Dedifferentiated amniotic fluid mesenchymal stem cell (primary cell): ENCODE results near the gene PDE4B.
"Not testable (repeated sequence)": the region's sequence is repeated elsewhere in the genome, so short reads cannot be mapped to it uniquely, and the experiment has no call there.

ENCODE experiments used
- DNase-seq: peaks from one replicate; pipeline ENCODE4 v3.0.0-alpha.2; 2016; ENCODE audit errors: extremely low spot score

Gene PDE4B

DNA sequence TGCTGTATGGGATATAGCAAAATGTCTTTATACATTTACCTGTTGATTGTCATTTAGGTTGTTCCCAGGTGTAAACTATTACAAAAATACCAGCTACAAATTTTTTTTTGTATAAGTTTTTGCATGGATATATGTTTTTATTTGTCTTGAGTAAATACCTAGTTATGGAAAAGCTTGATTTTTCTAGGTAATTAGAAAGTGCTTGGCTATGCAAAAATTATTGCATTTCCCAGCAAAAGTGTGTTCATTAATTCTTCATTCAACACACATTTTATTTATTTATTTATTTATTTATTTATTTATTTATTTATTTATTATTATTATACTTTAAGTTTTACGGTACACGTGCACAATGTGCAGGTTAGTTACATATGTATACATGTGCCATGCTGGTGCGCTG, 22.1 kb downstream of the PDE4B start:
- no peak for DNase-seq

DNA sequence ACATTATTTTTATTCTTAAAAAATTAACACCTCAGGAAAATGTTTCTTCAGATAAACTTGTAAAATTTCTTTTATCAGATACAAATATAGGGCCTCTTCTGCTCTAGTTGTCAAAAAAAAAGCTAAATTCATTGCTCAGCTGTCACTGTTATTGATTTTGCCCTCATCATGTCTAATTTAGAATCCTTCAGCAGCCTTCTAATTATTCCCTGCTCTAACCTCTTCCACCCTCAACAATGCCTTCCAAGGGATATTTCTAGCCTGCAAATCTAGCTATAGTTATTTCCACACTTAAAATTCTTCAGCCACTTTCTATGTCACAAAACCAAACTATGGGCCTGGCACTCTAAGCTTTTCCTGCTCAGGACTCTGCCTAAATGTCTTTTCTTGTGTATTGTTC, 25.2 kb downstream of the PDE4B start:
- DNase-seq = no peak

DNA sequence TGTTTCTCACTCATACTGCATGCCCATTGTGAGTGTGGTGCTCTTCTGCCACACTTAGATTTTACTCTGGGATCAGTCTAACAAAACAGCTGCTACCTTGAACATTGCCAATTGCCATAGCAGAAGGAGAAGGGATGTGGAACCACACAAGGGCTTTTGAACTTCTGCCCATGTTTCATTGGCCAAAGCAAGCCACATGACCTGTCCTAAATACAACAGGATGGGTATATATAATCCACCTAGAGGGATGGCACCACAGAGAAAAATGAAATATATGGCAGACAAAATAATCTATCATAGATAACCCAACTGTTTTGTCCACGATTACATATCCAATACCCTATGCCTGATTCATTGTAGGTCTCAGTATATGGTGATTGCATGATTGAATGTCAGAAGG, 26.3 kb downstream of the PDE4B start:
- DNase-seq = no peak

DNA sequence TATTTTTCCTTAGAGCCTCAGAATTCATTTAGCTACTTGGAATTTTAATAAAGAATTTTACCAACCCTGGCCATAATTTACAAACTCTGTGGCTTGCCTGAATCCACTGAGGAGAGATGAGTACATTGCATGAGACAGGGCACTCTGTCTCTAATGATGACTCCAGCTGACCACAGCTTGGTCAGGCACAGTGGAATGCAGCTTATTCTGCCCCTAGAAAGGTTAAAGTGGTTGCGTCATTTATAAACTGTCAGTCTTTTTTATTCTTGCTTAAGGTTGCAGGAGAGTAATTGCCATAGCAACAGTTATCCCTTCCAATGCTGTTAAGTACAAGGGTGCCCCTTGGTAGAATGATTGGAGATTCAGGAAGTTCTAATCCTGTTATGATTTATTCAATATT, 28.3 kb downstream of the PDE4B start:
- DNase-seq = peak; percentile 93

DNA sequence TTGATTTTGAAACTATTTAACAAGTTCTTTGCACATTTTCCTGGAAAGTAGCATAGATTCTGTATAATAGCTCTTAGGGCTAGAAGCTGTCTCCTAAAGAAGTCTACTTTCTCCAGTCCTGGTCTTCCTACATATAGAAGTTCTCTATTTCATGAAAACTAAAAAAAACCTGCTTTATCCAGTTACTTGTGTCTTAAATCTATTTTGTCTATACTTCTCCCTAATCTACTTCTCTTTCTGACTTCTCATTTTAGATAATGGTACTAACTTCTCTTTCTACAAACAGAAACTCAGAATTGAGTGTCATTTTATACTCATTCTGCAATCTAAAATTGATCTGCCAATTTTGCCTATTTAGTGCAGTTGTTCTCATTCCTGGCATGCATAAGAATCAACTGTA, 28.7 kb downstream of the PDE4B start:
- DNase-seq = no peak

DNA sequence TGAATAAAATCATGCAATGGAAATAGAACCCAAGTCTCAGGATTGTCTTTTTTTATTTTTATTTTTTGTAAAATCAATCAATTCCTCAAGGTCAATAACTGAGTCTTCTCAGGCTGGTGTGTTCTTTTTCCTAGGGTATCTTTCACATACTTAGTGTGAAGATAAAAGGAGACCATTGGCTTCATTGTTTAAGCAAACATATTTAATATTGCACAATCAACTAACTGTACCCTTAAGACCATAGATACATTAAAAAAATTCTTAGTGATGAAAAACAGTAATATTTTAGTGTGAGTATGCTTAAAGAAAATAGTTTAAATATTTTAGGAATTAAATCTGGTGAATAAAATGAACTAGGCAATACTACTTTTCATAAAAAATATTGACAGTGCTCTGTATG, 31.4 kb downstream of the PDE4B start:
- no peak for DNase-seq

DNA sequence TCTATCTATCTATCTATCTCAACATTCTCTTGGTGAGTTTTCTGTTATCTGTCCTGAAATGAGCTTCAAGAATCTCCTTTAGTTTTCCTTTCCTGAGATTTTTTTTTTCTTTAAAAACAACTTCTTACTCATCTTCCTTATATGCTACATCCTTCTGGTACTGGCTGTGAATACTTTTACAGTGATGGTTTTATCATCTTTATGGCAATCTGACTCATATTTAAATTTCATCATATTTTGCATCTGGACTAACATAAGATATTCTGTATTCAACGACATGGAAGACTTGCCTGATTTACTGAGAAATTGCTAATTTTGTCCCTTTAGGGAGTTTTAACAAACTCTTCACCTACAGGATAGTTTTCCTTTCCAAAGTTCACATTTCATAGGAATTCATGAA, 33.0 kb downstream of the PDE4B start:
- DNase-seq = peak; percentile 49

DNA sequence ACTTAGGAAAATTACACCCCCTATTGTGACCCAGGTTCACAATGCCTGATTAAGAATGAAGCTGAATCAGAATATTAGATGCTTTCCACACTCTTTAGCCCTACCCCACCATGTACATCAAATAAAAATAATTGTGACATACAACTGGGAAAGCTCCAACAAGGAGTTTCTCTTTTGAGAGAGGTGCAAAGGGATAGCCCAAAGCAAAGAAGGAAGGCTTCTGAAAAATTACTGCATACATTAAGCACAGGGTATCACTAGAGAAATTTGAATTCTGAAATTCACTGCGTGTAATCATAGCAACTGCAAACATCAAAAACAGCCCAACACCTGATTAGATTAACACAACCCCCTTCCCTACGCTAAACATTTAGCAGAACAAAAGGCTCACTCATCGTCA, 34.1 kb downstream of the PDE4B start:
- no peak for DNase-seq

DNA sequence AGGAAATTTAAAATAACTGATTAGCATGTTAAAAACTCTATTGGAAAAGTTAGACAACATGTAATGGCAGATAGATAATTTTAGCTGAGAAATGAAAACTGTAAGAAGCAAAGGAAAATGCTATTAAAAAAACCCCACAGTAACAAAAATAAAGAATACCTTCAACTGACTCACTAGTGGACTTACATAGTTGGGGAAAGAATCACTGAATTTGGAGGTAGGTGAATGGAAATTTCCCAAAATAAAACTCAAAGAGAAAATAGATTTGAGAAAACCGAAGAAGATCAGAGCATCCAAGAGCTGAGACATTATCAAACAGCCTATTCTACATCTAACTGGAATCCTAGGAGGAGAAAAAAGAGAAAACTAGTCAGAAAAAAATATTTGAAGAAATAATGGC, 34.7 kb downstream of the PDE4B start:
- DNase-seq = no peak

DNA sequence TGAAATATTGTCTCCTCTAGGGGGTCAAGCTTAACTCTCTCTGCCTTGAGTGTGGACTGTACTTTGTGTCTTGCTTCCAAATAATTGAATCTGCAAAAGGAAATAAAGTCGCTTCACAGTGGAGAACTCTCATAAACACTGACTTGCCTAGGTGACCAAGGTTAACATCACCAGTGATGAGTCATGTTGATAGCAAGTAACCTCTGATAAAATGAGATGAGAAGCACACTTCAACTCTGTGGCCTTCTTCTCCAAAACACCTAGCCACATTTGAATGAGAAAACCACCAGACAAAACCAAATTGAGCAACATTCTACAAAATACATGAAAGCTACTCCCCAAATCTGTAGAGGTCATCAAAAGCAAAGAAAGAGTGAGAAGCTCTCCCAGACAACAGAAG, 37.6 kb downstream of the PDE4B start:
- no peak for DNase-seq

DNA sequence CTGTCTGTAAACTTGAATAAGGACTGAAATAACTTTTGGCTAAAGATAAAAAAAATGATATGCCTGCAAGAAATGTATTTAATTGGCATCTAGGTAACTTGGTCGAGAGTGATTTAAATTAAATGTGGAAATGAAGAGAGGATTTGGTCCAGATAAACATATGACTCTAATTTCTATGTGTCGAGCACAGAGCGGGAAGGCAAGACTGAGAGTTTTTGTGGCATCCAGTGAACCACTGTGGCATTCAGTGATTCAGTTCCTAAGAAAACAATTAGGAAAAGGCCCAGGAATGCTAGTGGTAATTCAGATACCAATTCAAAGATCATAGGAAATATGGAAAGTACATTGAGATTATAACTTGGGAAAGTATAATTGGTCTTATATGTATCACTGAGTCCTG, 39.6 kb downstream of the PDE4B start:
- peak; percentile 60 for DNase-seq

DNA sequence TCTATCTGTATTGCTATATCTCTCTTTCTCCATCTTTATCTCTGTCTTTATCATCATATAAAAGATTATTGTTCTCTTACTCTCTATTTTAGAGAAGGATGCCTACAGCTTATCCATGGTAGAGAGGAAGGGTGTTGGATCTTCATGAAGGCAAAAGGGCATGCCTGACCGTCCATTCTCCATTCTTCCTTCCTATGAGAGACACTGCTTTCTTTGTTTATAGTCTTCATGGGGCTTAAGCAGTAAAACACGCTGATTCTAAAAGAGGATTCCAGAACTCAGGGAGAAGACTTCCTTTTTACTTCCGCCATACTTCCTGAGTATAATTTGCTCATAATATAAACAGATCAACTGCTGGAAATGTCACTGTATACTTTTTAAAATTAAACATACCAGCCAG, 44.0 kb downstream of the PDE4B start:
- no peak for DNase-seq

DNA sequence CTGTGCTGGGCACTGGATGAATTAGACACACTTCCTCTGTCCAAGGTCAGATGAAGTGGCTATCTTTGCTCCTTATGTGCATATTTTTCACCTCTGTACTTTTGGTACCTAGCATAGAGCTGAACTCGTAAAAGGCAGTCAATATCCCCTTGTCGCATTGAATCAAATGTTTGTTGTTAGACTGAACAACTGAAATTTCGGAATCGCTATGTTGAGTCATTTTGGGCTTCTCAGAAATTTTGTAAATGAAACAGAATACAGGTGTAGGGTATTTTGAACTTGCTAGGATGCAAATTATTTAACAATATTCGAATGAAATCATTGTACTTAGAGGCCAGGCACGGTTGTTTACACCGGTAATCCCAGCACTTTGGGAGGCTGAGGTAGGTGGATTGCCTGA, 48.0 kb downstream of the PDE4B start:
- no peak for DNase-seq

DNA sequence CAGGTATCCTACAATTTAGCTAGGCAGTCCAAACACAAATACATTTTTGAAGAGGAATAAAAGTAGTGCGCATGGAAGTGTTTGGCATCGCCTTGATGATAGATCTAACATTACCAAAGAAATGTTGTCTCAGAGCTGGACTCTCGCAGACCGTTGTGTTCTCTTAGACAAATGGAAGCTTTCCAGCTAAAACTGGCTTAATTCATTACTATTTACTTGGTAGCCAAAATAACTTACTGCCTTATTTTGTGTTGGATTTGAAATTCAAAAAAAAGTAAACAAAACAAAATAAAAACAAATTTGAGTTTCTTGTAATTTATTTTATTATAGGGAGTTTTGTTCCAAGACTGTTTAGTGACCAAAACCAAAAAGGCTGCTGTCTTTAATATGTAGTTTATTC, 51.6 kb downstream of the PDE4B start:
- DNase-seq = no peak

DNA sequence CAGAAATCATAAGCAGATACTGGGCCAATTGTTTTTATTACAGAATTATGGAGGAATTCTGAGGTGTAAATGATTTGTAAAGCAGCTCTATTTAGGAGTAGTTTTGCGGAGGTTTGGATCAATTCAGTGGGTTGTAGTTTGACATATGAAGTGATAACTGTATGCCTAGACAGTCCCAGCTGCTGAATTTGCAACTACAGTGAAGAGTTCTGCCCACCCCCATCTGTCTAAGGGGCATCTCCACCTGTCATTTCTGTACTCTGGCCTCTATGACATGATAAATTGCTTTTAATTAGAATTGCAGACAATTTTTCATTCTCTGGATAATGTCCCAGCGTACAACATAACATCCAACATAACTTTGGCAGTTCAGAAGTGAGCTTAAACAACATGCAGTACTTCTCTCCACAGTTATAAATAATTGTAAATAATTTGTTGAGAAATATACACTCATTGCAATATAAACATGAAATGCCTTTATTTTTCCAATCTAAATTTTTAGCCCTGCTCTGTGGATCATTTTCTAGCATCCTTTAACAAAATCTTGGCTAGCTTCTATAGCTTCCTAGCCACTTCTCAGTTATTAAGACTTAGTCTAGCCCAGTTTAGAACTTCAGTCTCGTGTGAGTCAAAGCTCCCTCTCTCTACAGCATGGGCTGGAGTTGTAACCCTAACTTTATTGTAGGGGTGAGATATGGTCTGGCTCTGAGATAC, 52.3 kb downstream of the PDE4B start:
- no peak for DNase-seq

DNA sequence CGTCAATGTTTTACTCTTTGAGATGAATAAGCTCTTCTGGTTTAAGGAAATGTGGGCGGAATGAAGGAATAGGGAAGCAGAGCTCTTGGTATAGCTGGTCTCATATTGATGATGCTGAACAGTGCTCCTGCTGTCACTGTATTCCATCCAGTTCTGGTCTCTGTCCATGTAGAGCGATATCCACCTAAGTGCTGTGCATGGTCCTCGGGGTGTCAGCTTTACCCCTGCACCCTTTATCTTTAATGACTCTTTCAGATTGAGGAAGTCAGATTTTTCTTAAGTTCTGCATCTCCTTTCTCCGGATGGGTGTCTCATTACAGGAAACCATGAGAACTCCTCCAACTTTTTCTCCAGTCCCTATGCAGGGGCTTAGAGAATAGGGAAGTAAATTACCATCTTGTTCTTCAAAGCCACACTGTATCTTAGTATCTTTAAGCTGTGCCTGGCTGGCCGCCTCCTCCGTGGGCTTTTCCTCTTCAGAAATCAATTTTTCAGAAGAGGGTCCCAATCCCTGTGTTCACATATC, 52.9 kb downstream of the PDE4B start:
- no peak for DNase-seq

DNA sequence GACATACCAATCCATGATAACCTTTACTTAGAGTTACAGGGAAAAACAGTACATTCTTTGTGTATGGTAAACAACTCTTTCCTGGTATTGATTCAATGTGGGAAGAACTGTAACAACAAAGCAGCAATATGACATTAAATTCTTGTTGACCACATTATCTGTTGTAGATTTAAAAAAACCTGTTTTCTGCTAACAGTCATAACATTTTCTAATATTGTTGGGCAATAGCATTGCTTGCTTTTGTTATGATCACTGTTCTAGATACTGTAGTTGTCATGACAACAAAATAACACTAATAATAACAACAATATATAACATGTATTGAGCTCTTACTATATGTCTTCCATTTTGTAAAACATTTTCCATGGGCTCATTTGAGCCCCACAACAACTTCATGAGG, 54.2 kb downstream of the PDE4B start:
- no peak for DNase-seq

DNA sequence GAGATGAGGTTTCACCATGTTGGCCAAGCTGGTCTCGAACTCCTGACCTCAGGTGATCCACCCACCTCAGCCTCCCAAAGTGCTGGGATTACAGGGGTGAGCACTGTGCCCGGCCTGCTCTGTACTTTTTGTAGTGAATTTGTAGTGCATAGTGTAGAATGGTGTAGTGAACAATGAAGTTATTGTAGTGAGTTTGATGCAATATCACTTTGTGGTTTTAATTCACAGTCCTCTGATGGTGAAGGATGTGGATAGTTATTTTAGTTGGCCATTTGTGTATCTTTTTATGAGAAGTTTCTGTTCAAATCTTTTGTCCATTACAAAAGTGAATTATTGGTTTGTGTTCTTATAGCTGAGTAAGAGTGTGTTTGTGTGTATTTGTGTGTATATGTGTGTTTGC, 57.6 kb downstream of the PDE4B start:
- DNase-seq = no peak

DNA sequence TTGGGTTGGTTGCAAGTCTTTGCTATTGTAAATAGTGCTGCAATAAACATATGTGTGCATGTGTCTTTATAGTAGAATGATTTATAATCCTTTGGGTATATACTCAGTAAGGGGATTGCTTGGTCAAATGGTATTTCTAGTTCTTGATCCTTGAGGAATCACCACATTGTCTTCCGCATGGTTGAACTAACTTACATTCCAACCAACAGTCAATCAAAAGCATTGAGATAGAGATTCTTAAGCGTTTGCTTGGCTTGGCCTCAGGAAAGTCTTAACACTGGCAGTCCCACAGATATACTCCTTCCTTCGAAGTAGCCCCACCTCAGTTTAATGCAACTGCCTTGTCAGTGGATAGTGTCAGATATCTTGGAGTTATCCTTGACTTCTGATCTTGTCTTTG, 63.9 kb downstream of the PDE4B start:
- not testable (repeated sequence) for DNase-seq

DNA sequence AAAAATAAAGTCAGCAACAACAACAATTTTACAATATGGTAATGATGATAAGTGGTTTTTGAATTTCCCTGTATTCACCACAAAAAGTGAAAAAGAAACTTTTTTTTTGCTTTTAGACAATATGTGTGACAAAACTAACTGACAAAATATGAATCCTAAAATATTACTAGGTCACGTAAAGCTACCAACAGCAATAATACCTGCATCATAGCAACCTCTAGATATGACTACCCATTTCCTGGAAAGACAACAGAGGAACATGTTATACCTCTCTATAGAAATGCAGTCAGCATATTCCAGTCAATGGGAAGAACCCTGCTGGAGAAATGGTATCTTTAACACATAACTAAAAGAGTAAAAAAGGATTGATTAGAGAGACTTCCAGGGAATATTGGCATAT, 73.7 kb downstream of the PDE4B start:
- no peak for DNase-seq

DNA sequence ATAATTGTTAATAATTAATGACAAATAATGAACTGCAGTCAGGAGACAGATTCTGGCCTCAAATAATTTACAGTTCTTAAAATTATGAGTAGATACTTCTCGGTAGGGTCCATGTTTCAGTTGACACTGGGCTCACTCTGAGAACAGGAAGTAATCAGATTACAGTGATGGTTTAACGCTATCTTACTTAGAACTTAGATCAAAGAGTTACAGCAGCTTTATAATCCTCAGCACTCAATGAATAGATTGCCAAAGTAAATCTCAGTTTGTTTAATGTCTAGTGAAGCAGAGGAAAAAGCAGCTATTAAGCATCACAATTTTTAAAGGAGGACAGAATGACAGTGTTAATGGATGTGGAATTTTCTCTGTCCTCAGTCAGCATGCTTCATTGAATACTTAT, 79.6 kb downstream of the PDE4B start:
- DNase-seq = no peak

DNA sequence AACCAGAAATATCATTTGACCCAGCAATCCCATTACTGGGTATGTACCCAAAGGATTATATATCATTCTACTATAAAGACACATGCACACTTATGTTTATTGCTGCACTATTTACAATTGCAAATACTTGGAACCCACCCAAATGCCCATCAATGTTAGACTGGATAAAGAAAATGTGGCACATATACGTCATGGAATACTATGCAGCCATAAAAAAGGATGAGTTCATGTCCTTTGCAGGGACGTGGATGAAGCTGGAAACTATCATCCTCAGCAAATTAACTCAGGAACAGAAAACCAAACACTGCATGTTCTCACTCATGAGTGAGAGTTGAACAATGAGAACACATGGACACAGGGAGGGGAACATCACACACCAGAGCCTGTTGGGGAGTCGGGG, 85.6 kb downstream of the PDE4B start:
- not testable (repeated sequence) for DNase-seq

DNA sequence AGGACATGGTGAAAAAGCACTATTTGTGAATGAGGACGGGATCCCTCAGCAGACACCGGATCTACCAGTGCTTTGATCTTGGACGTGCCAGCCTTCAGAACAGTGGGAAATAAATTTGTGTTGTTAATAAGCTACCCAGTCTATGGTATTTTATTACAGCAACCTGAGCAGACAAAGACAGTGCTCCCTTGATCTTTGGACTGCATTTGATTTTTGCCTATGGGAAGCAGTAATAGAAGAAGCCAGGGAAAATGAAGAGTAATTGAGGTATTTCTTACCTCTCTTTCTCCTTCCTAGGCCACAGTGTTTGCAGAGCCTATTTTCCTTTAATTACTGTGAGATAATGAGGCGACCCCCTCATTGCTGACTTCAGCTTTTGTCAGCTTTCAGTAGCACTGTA, 87.9 kb downstream of the PDE4B start:
- no peak for DNase-seq

DNA sequence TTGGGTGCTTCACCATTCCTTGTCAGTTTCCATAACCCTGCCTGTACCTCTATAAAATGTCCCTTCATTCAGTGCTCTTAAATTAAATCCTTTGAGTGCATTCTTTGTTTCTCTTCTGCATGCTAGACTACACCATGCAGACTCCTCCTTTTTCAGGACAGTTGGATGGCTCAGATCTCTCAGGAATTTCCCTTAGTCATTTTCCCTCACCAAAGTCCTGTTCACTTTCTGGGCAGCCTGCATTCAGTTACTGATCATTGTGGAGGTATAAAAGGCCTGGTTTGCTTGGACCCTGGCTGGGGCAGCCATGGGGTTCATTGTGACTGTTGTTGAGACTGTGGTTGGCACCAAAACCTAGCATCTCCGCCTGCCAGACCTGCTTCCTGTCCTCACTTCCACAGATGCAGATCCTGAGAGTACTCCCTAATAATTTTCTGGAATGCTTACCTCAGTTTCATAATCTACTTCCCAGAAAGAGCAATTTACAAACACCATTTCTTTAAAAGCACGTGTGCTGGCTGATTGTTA, 88.4 kb downstream of the PDE4B start:
- DNase-seq = peak; percentile 61
